NCI-H2107 (cell line): Measurements from ENCODE around the gene CHDH.

ENCODE experiments used
- DNase-seq: peaks from one replicate; lab custom pipeline; 2025; lab: John Stamatoyannopoulos, UW

Gene CHDH

DNA sequence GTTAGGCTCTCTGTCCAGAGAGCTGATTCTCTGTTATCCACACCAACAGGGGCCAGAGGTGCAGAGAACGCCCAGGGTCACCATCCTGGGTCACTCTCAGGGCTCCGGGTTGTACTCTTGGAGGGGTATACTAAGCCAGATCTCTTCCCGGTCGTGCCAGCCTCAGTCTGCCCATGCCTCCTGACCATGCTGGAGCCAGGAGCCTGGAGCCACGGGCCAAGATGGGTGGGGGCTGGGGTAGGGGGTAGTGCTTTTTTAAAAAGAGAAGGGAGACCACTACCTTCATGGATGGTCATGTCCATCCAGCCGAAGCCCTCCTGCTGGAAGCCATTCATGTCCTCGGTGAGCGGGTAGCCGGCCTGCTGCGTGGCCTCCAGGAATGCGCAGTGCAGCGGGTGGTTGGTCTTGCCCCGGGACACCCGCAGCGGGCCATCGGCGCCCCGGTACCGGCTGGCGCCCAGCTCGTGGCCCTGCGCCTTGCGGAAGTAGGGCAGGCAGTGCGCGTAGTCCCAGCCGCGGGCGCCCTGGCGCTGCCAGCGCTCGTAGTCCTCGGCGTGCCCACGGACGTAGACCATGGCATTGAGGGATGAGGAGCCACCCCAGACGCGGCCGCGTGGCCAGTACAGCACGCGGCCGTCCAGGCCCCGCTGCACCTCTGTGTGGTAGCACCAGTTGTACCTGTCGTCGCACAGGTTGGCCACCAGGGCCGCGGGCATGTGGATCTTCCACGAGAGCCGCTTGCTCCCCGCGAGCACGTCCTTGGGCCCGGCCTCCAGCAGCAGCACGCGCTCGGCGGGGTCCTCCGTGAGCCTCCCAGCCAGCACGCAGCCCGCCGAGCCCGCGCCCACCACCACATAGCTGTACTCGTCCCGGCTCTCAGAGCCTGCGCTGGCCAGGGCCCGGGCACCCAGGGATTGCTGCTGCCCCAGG lies 22.9 kb downstream of the CHDH start:
- no peak for DNase-seq

- no peak for DNase-seq
These were observed 23.9 kb downstream of the CHDH start for GRCh38 chr3:53822331-53822741.

DNA sequence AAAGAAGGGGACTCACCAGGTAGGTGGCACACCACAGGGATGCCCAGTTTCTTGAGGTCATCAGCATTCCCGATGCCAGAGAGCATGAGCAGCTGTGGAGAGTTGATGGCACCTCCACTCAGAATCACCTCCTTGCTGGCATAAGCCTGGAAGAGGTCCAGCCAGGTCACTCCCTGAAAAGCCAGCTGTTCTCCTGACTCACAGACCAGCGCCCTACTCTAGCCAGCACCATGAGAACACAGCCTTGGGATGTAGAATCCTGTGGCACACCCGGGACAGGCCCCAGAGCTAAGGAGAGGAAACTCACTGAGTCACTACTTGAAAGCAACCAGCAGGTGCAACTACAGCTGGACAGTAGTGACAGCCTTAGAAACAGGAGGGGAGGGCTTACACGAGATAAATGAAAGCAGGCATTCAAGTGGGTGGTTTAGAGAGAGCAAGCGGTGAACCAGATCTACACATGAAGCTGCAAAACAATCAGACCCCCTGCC lies 24.5 kb downstream of the CHDH start:
- no peak for DNase-seq

DNA sequence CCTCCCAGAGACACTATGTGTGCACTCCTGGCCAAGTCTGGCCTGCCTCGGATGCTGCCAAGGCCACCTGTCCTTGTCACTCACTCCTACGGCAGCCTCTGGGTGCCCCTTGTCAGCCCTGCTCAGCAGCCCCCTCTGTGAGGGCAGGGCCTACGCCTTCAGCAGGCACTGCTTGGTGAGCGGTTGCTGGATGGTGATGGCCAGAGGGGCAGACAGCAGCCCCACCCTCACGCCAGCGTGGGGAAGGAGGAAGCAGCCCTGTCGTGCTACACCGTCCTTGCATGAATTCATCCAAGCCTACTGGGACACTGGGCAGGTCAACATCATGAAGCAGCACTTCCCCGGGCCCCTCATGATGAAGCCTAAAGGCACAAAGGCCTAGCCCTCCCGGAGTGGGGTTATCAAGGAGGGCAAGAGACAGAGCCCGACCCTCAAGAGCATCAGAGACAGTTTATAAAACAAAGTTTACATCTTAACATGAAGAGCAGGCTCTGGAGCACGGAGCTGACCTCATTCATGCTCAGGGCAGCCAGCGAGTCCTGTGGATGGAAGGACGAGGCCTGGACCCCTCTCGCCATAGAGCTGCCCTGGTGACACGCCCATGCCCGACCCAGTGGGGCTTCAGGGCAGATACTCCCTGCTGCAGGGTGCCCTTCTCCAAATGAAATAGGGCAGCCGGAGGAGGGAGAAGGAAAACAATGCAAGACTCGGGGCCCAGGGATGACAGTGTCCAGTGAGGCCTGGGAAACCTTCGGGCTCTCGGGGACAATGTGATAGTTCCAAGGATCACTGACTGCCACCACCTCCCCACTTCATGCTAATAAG lies 25.3 kb downstream of the CHDH start:
- no peak for DNase-seq

GRCh38 chr3:53820084-53820483 lies 26.1 kb downstream of the CHDH start:
- DNase-seq, result no peak

GRCh38 chr3:53819163-53819868 lies 26.9 kb downstream of the CHDH start:
- DNase-seq, result no peak

DNA sequence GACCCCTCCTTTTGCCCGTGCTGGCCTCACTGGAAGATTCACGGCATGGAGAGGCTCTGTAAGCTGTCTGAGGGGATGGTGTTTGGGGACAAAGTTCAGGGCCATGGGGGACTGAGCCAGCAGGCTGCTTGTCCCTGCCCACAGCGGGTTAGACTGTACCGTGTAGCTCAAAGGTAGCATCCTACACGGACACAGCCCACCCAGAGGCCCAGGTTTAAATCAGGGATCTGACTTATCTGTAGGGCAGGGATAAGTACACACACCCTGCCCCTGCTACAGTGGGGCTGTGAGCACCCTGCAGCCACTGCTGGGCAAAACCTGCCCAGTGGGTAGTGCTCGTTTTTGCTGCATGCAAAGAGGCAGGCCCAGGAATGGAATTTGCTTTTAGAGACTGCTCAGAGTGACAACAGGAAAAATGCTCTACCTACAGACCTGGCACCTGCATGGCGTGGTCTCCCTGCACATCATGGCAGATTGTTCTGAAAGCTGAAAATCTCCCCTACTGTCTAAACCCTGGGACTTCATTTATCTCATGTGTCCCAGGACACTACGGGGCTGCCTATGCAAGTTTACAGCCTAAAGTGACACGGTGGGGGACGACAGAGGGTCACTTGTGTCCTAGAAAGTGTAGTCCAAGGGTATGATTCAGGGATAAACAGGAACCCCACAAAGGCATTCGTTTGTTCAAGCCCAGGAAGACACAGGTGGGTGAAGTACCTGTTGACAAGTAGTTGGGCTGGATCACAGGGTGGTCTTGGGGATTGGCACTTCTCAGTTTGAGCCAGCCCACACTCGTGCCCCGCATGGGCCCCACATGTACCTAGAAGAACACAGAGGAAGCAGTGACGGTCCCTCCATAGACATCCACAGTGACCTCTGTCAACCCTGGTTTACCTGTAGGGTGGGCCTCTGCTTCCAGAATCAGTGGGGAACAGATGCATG lies 27.7 kb downstream of the CHDH start:
- no peak for DNase-seq

DNA sequence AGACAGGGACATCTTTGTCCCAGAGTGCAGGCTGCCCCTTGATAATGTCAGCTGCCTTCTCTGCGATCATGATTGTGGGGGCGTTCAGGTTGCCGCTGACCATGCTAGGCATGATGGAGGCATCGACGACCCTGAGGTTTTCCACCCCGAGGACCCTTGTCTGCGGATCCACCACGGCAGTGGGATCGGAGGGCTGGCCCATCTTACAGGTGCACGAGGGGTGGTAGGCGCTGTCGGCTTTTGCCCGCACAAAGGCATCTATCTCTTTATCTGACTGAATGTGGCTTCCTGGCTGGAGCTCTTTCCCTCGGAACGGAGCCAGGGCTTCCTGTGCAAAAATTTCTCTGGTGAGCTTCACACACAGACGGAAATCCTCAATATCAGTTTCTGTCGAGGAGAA lies 28.4 kb downstream of the CHDH start:
- DNase-seq, result no peak

DNA sequence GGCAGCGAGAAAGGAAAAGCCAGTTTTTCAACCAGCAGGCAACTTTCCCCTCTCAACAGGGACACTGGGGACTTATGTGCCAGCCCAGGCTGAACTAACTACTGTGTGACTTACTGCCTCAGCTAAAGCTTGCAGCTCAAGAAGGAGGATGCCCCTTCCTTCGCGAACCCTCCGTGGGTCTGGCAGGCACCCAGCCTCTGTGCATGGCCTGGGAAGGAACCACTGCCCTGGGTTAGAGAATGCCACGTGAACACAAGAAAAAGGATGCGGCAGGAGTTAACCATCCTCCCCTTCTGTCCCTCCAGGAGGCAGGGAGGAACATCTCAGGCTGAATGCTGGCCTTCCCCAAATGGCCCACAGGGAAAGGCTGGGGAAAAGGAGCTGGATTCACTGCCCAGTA lies 29.0 kb downstream of the CHDH start:
- no peak for DNase-seq

- DNase-seq, result no peak
These were observed 29.8 kb downstream of the CHDH start for GRCh38 chr3:53816425-53816824.

DNA sequence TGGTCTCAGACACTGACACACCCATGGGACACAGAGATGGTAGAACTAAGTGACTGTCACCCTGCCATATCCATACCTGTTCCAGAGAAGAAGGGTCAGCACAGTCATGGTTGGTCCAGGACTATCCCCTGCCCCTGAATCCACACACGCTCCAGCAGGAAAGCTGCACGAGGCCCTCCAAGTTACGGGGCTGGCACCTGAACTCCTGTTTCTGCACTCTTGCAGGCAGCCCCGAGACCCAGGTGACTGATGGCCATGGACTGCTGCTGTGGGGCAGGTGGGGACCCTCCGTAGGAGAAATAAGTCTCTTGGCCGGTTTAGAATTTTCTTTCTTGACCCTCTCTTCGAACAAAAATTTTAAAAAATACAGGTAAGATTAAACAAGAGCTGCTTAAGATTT lies 30.6 kb downstream of the CHDH start:
- DNase-seq, result no peak

GRCh38 chr3:53815067-53815466 lies 31.2 kb downstream of the CHDH start:
- DNase-seq, result no peak

GRCh38 chr3:53813876-53814275 lies 32.3 kb downstream of the CHDH start:
- no peak for DNase-seq

- DNase-seq, result no peak
These were observed 33.0 kb downstream of the CHDH start for GRCh38 chr3:53813229-53813628.

DNA sequence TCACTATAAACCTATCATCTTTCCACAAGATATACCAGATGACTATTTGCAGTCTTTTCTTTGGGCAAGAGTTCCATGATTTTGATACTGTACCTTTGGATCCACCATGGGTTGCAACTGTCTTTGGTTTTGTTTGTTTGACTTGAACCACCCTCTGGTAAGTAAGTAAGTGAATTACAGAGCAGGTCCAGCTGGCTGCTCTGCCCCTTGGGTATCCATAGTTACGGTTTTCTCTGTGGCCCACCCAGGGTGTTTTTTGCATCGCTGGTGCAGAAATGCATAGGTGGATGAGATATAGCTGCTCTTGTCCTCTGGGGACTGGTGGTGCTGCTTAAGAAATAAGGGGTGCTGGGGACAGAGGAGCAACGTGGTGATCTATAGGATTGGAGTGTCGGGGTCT lies 33.8 kb downstream of the CHDH start:
- no peak for DNase-seq

DNA sequence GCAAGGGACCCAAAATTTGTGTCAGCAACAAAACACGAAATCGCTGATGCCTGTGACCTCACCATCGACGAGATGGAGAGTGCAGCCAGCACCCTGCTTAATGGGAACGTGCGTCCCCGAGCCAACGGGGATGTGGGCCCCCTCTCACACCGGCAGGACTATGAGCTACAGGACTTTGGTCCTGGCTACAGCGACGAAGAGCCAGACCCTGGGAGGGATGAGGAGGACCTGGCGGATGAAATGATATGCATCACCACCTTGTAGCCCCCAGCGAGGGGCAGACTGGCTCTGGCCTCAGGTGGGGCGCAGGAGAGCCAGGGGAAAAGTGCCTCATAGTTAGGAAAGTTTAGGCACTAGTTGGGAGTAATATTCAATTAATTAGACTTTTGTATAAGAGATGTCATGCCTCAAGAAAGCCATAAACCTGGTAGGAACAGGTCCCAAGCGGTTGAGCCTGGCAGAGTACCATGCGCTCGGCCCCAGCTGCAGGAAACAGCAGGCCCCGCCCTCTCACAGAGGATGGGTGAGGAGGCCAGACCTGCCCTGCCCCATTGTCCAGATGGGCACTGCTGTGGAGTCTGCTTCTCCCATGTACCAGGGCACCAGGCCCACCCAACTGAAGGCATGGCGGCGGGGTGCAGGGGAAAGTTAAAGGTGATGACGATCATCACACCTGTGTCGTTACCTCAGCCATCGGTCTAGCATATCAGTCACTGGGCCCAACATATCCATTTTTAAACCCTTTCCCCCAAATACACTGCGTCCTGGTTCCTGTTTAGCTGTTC lies 34.9 kb downstream of the CHDH start:
- no peak for DNase-seq

GRCh38 chr3:53809764-53810400 lies 36.3 kb downstream of the CHDH start:
- DNase-seq, result no peak

DNA sequence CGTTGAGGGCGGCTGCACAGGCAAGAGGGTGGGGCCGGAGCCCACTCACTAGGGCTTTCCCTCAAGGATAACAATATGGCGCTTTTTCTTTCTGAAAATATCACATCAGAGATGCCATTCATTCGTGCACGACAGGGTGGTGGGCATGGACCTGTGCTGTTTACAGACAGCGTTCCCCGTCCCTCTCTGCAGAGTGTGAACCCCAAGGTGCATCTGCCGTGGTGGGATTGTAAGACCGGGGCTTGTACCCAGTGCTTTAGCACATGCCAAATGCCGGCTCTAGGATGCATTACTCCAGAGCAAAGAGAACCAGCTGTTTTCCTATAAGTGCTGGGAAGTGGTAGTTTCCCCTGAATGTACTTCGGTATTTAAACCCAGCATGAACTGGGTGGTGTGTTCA lies 37.0 kb downstream of the CHDH start:
- DNase-seq, result no peak

- no peak for DNase-seq
These were observed 37.7 kb downstream of the CHDH start for GRCh38 chr3:53808496-53808895.
